Articular chondrocyte of knee joint (primary cell): ENCODE data around the gene PCDHA11. TPM values are rescaled to one million over a fixed set of nuclear protein-coding genes. Genes with fewer than 3 reads are reported as not detected.

Source experiments
- total RNA-seq: library from RNA; depleted of rRNA; stranded (reverse); fragments of >200 nt; gene quantifications from 2 replicates; pipeline ENCODE4 v1.2.3, GENCODE V29; 2012

PCDHA11 gene
- total RNA-seq, result 0.11 and 0.13 TPM in 2 replicates

GRCh38 chr5:140868721-140869554, at the start of gene PCDHA11:
TSS of gene PCDHA11 (plus strand) at chr5:140868957. CDS start at chr5:140869104, 147 bp downstream.

GRCh38 chr5:140821375-140822280, 47.1 kb upstream of the PCDHA11 start, which contains the start of gene PCDHA5:
TSS of gene PCDHA5 (plus strand) at chr5:140821613.

GRCh38 chr5:140827704-140828361, 40.9 kb upstream of the PCDHA11 start, which contains the start of gene PCDHA6:
TSS of gene PCDHA6 (plus strand) at chr5:140827960. CDS start at chr5:140828092, 132 bp downstream.

GRCh38 chr5:140833993-140834392, 34.8 kb upstream of the PCDHA11 start, which contains the start of gene PCDHA7:
TSS of gene PCDHA7 (plus strand) at chr5:140834269. CDS start at chr5:140834384, 115 bp downstream.

GRCh38 chr5:140840978-140841962, 27.5 kb upstream of the PCDHA11 start, which contains the start of gene PCDHA8:
TSS of gene PCDHA8 (plus strand) at chr5:140841187. CDS start at chr5:140841322, 135 bp downstream.

GRCh38 chr5:140848139-140849102, 20.3 kb upstream of the PCDHA11 start, which contains the start of gene PCDHA9:
TSS of gene PCDHA9 (plus strand) at chr5:140848382. CDS start at chr5:140848496, 114 bp downstream.

GRCh38 chr5:140855772-140856674, 12.7 kb upstream of the PCDHA11 start, which contains the start of gene PCDHA10:
TSS of gene PCDHA10 (plus strand) at chr5:140855897. CDS start at chr5:140856049, 152 bp downstream.

GRCh38 chr5:140875085-140876065, 6.6 kb downstream of the PCDHA11 start, which contains the start of gene PCDHA12:
TSS of gene PCDHA12 (plus strand) at chr5:140875308. CDS start at chr5:140875473, 165 bp downstream.

GRCh38 chr5:140881889-140882590, 13.3 kb downstream of the PCDHA11 start, which contains the start of gene PCDHA13:
TSS of gene PCDHA13 (plus strand) at chr5:140882124. CDS start at chr5:140882269, 145 bp downstream.

Other genes with a start within 250 kb of the PCDHA11 start
- 2.9 and 5.3 TPM in 2 replicates for gene CD14, start 235.8 kb upstream of the PCDHA11 start, total RNA-seq
- 7.7 and 26.5 TPM in 2 replicates for gene TMCO6, start 229.5 kb upstream of the PCDHA11 start, total RNA-seq
- gene NDUFA2, start 221.3 kb upstream of the PCDHA11 start, total RNA-seq, result 22.9 and 29.6 TPM in 2 replicates
- gene IK, start 221.1 kb upstream of the PCDHA11 start, total RNA-seq, result 98.9 and 99.1 TPM in 2 replicates
- 21.5 and 24.4 TPM in 2 replicates for gene WDR55, start 204.1 kb upstream of the PCDHA11 start, total RNA-seq
- gene DND1, start 195.4 kb upstream of the PCDHA11 start, total RNA-seq, result 0.11 and 0.13 TPM in 2 replicates
- 47.3 and 49.1 TPM in 2 replicates for gene HARS1, start 177.6 kb upstream of the PCDHA11 start, total RNA-seq
- gene HARS2, start 177.5 kb upstream of the PCDHA11 start, total RNA-seq, result 24.4 and 28.6 TPM in 2 replicates
- 43.1 and 52.0 TPM in 2 replicates for gene ZMAT2, start 168.5 kb upstream of the PCDHA11 start, total RNA-seq
- gene PCDHA1, start 82.8 kb upstream of the PCDHA11 start, total RNA-seq, result under 0.01 and 0.11 TPM in 2 replicates
- gene PCDHA2, start 74.1 kb upstream of the PCDHA11 start, total RNA-seq, result under 0.01 TPM in 1 of 2 replicates, not detected in the other
- gene PCDHA3, start 67.9 kb upstream of the PCDHA11 start, total RNA-seq, result 0.11 and 0.26 TPM in 2 replicates
- 0.26 and 0.32 TPM in 2 replicates for gene PCDHA4, start 61.9 kb upstream of the PCDHA11 start, total RNA-seq
- gene PCDHA5, start 47.3 kb upstream of the PCDHA11 start, total RNA-seq, result under 0.01 and 0.13 TPM in 2 replicates
- 0.32 and 0.52 TPM in 2 replicates for gene PCDHA6, start 41.0 kb upstream of the PCDHA11 start, total RNA-seq
- gene PCDHA7, start 34.7 kb upstream of the PCDHA11 start, total RNA-seq, result 0.13 and 0.22 TPM in 2 replicates
- 0.11 and 0.13 TPM in 2 replicates for gene PCDHA8, start 27.8 kb upstream of the PCDHA11 start, total RNA-seq
- 0.11 and 0.26 TPM in 2 replicates for gene PCDHA9, start 20.6 kb upstream of the PCDHA11 start, total RNA-seq
- gene PCDHA10, start 13.1 kb upstream of the PCDHA11 start, total RNA-seq, result 0.13 and 0.54 TPM in 2 replicates
- 0.13 TPM in 1 of 2 replicates, not detected in the other for gene PCDHA12, start 6.4 kb downstream of the PCDHA11 start, total RNA-seq
- 0.11 and 0.13 TPM in 2 replicates for gene PCDHA13, start 13.2 kb downstream of the PCDHA11 start, total RNA-seq
- gene PCDHAC1, start 57.3 kb downstream of the PCDHA11 start, total RNA-seq, result under 0.01 and 0.13 TPM in 2 replicates
- 0.13 and 0.22 TPM in 2 replicates for gene PCDHAC2, start 97.5 kb downstream of the PCDHA11 start, total RNA-seq
- gene PCDHB1, start 182.4 kb downstream of the PCDHA11 start, total RNA-seq, result under 0.01 TPM in 1 of 2 replicates, not detected in the other
- 3.9 and 4.2 TPM in 2 replicates for gene PCDHB2, start 225.7 kb downstream of the PCDHA11 start, total RNA-seq
- 0.97 and 1.0 TPM in 2 replicates for gene PCDHB3, start 231.5 kb downstream of the PCDHA11 start, total RNA-seq